GM12892 (cell line): ENCODE data around the gene COL19A1.

Experiments used
- POLR2A ChIP-seq: IDR thresholded peaks from 2 replicates; pipeline ENCODE4 v1.6.1; 2011; ENCODE audit warnings: low read depth, low read length, control low read depth
- POLR2AphosphoS5 ChIP-seq: IDR thresholded peaks from 2 replicates; pipeline ENCODE4 v1.6.1; 2011; ENCODE audit warnings: low read depth, low read length, control low read depth

GRCh38 chr6:69819138-69819537, 47.2 kb upstream of the COL19A1 start:
- no peak for TF ChIP-seq POLR2A
- no peak for TF ChIP-seq POLR2AphosphoS5
